Myocyte (in vitro differentiated cells): Measurements from ENCODE around the gene OTOP1. TPM values are rescaled to one million over a fixed set of nuclear protein-coding genes. Genes with fewer than 3 reads are reported as not detected.
"Not testable (repeated sequence)": the region's sequence is repeated elsewhere in the genome, so short reads cannot be mapped to it uniquely, and the experiment has no call there.

Experiments
- DNase-seq: peaks from one replicate; pipeline ENCODE4 v3.0.0-alpha.2; 2012; ENCODE audit warnings: low read depth
- total RNA-seq: library from RNA; depleted of rRNA; stranded (reverse); fragments of >200 nt; gene quantifications from 2 replicates; pipeline ENCODE4 v1.2.3, GENCODE V29; 2014

Gene OTOP1
- total RNA-seq, 1 donor from 2014 or later: not detected

GRCh38 chr4:4165701-4166392 lies 60.9 kb downstream of the OTOP1 start:
- peak; percentile 4 for DNase-seq

- not testable (repeated sequence) for DNase-seq
Observed at GRCh38 chr4:4164532-4165173, 62.1 kb downstream of the OTOP1 start.

DNA sequence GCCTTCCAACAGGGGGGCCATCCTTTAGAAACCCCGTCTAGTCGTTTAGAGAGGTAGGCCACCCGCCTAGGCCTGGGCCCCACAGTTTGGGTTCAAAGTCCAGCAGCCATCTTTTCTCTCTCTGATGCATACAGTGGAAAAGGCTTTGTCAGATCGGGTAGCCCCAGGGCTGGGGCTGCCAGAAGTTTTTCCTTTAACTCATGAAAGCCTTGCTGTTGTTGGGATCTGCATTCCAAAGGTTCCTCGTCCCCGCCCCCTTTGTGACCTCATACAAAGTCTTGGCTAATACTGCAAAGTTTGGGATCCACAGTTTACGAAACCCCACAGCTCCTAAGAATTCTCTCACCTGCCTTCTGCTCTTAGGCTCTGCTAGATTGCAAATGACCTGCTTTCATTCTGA lies 64.5 kb downstream of the OTOP1 start:
- DNase-seq: not testable (repeated sequence)

- DNase-seq: not testable (repeated sequence)
Observed at GRCh38 chr4:4160956-4161665, 65.6 kb downstream of the OTOP1 start.

DNA sequence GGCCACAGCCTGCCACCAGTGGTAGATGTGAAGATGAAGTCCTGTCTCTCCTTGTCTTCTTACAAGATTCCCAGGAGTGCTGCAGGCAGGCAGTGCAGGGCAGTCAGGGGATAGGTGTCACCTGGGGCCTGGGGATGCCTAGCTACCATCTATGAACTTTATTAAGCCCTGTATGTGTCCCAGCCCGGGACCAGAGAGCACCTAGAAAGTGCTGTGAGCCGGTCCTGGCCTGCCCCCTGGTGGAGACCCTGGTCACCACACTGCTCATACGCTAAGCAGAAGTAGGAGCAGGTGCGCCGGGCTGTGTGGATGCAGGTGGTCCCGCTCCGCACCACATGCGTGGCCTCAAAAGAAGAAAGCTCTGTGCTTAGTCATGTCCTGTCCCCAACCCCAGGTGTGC lies 81.1 kb downstream of the OTOP1 start:
- peak; percentile 3 for DNase-seq

GRCh38 chr4:4143376-4143775 lies 83.4 kb downstream of the OTOP1 start:
- DNase-seq: not testable (repeated sequence)

- not testable (repeated sequence) for DNase-seq
Observed at GRCh38 chr4:4142679-4143078, 84.0 kb downstream of the OTOP1 start.

DNA sequence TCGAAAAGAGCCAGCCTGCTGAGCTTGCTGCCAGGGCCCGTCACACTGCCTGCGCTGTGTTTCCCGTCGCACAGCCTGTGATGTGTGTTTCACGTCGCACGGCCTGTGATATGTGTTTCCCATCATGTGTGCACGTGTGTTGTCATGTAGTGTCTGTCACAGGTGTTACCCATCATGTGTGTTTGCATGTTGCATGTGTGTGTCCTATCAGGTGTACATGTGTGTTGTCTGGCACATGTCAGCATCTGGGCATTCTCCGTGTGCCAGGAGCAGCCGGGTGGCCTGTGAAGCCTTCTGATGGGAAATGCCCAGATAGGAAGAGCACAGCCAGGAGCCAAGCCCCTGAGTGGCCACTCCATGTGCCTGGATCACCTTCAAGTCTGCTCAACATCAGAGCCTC lies 85.5 kb downstream of the OTOP1 start:
- not testable (repeated sequence) for DNase-seq

Other genes starting within 250 kb of the OTOP1 start
- 16.9 and 18.5 TPM in 2 replicates for gene TMEM128, start 21.3 kb upstream of the OTOP1 start, total RNA-seq
- 17.5 and 21.6 TPM in 2 replicates for gene LYAR, start 63.2 kb upstream of the OTOP1 start, total RNA-seq
- gene ZBTB49, start 63.3 kb upstream of the OTOP1 start, total RNA-seq: 2.2 and 8.7 TPM in 2 replicates
- 0.27 TPM in 1 of 2 replicates, not detected in the other for gene NSG1, start 160.2 kb upstream of the OTOP1 start, total RNA-seq